CD14-positive monocyte (primary cell): Measurements from ENCODE around the gene ZNF761. TPM values are rescaled to one million over a fixed set of nuclear protein-coding genes. Genes with fewer than 3 reads are reported as not detected.
"Not testable (repeated sequence)": the region's sequence is repeated elsewhere in the genome, so short reads cannot be mapped to it uniquely, and the experiment has no call there.

Experiments used
- DNase-seq, 3 donors: peaks; one replicate each; pipeline ENCODE4 v3.0.0-alpha.2; 2011 to 2022
- H2AFZ ChIP-seq: 2 replicates; pipeline ENCODE4 v1.6.0; 2012; ENCODE audit warnings: mild to moderate bottlenecking, low read depth, low read length, inconsistent platforms; ENCODE audit not compliant: insufficient read depth, poor library complexity, severe bottlenecking
- H3K27ac ChIP-seq, 2 donors: 1 replicate in 1 of 2; 2 replicates in 1 of 2; pipeline ENCODE4 v1.5.1; 2012 to 2013; ENCODE audit warnings: low read length in 2 of 2, control low read depth in 1 of 2, inconsistent platforms in 1 of 2, low read depth in 1 of 2, mild to moderate bottlenecking in 1 of 2
- H3K27me3 ChIP-seq, 2 donors: one replicate each; pipeline versions ENCODE4 v1.6.0 to v1.6.1; 2011 to 2013; ENCODE audit warnings: low read length in 2 of 2; ENCODE audit not compliant: control insufficient read depth in 2 of 2, insufficient read depth in 2 of 2
- H3K36me3 ChIP-seq, 2 donors: replicated peaks in 1 of 2; 1 replicate in 1 of 2; 2 replicates in 1 of 2; pipeline versions ENCODE4 v1.5.1 to v1.6.1; 2012 to 2013; ENCODE audit warnings: low read length in 2 of 2, control low read depth in 1 of 2, inconsistent platforms in 1 of 2, mild to moderate bottlenecking in 1 of 2; ENCODE audit not compliant: insufficient read depth in 2 of 2, control insufficient read depth in 1 of 2
- H3K4me1 ChIP-seq, 2 donors: 1 replicate in 1 of 2; 2 replicates in 1 of 2; pipeline versions ENCODE4 v1.5.1 to v1.6.1; 2012 to 2013; ENCODE audit warnings: low read length in 2 of 2, control low read depth in 1 of 2, inconsistent platforms in 1 of 2, mild to moderate bottlenecking in 1 of 2, moderate library complexity in 1 of 2; ENCODE audit not compliant: insufficient read depth in 2 of 2, control insufficient read depth in 1 of 2
- H3K4me2 ChIP-seq: replicated peaks from 2 replicates; pipeline ENCODE3; 2012; ENCODE audit warnings: low read length, moderate library complexity, mild to moderate bottlenecking; ENCODE audit not compliant: poor library complexity, severe bottlenecking; ENCODE audit errors: extremely low read depth
- H3K4me3 ChIP-seq, 3 experiments: fragments of 200-600 bp in 1 of 3; sonication (generic) in 1 of 3; replicated peaks in 1 of 3; 1 replicate in 2 of 3; 2 replicates in 1 of 3; pipeline ENCODE4 v1.5.1; 2011 to 2013; ENCODE audit warnings: low read length in 3 of 3, mild to moderate bottlenecking in 3 of 3, control low read depth in 2 of 3, low read depth in 2 of 3, inconsistent platforms in 1 of 3, moderate library complexity in 1 of 3
- H3K79me2 ChIP-seq: 2 replicates; pipeline ENCODE4 v1.6.0; 2012; ENCODE audit warnings: mild to moderate bottlenecking, control low read depth, inconsistent platforms, low read length, moderate library complexity; ENCODE audit not compliant: insufficient read depth
- H3K9ac ChIP-seq: 2 replicates; pipeline ENCODE4 v1.6.0; 2017; ENCODE audit warnings: low read length, mild to moderate bottlenecking; ENCODE audit not compliant: insufficient read depth, poor library complexity, severe bottlenecking
- H3K9me3 ChIP-seq, 2 donors: replicated peaks in 1 of 2; 1 replicate in 1 of 2; 2 replicates in 1 of 2; pipeline versions ENCODE4 v1.5.1 to v1.6.1; 2012 to 2013; ENCODE audit warnings: low read length in 2 of 2, control low read depth in 1 of 2; ENCODE audit not compliant: control insufficient read depth in 1 of 2, insufficient read depth in 1 of 2
- H4K20me1 ChIP-seq: 2 replicates; pipeline ENCODE4 v1.6.0; 2012; ENCODE audit warnings: mild to moderate bottlenecking, low read length, control low read depth, moderate library complexity; ENCODE audit not compliant: insufficient read depth
- H3K27ac Mint-ChIP-seq, 7 donors: one replicate each; pipeline ENCODE4 v1.8.0; 2020; ENCODE audit warnings: mild to moderate bottlenecking in 7 of 7, mixed read lengths in 7 of 7, moderate library complexity in 6 of 7, inconsistent platforms in 2 of 7
- H3K27me3 Mint-ChIP-seq, 3 donors: one replicate each; pipeline ENCODE4 v1.8.0; 2021 to 2022; ENCODE audit warnings: low read depth in 3 of 3, mild to moderate bottlenecking in 3 of 3, mixed read lengths in 3 of 3, moderate library complexity in 3 of 3, inconsistent platforms in 1 of 3
- H3K36me3 Mint-ChIP-seq, 2 donors: one replicate each; pipeline ENCODE4 v1.8.0; 2020; ENCODE audit warnings: mixed read lengths in 2 of 2, inconsistent platforms in 1 of 2, mild to moderate bottlenecking in 1 of 2
- H3K4me1 Mint-ChIP-seq: one replicate; pipeline ENCODE4 v1.8.0; 2020; ENCODE audit warnings: mild to moderate bottlenecking, mixed read lengths
- H3K4me3 Mint-ChIP-seq, 2 donors: one replicate each; pipeline ENCODE4 v1.8.0; 2020; ENCODE audit warnings: mild to moderate bottlenecking in 2 of 2, mixed read lengths in 2 of 2, moderate library complexity in 1 of 2
- H3K9me3 Mint-ChIP-seq, 7 donors: one replicate each; pipeline ENCODE4 v1.8.0; 2020 to 2022; ENCODE audit warnings: mixed read lengths in 7 of 7, mild to moderate bottlenecking in 6 of 7, moderate library complexity in 6 of 7, inconsistent platforms in 2 of 7
- WGBS: methylation state at CpG from one replicate; pipeline ENCODE4 v1.1.5; 2013; ENCODE audit warnings: missing lambda C conversion rate; ENCODE audit not compliant: insufficient coverage; 5-methylcytosine and 5-hydroxymethylcytosine counted together
- intact Hi-C, 2 donors: fragments of 100-400 bp; cut with micrococcal nuclease; formaldehyde crosslinking; loops; one replicate each; pipeline versions ENCODE4 v1.15.0 to v1.15.1; 2023
- polyA plus RNA-seq, 3 donors: library from polyadenylated mRNA; depleted of rRNA in 1 of 3; unstranded in 2 of 3; stranded (reverse) in 1 of 3; fragments of 300-500 nt in 2 of 3; fragments of >200 nt in 1 of 3; fragmentation: Illumina TruSeq in 2 of 3; gene quantifications; 1 replicate in 2 of 3; 2 replicates in 1 of 3; pipeline ENCODE4 v1.2.3, GENCODE V29; 2012 to 2021
- TF ChIP-seq, protein P1 (sequence below): fragments of 200-600 bp; IDR thresholded peaks from one replicate; pipeline ENCODE4 v1.8.0; 2022; ENCODE audit warnings: antibody characterized with exemption, mild to moderate bottlenecking

Gene ZNF761
- polyA plus RNA-seq, 3 donors: 3.4 to 6.1 (median 5.6) TPM

- intact Hi-C loops, H3K9ac ChIP-seq: not testable (repeated sequence)
- WGBS: 100% methylated on average over 2 of the region's 5 CpGs
These were observed 15.4 kb downstream of the ZNF761 start for GRCh38 chr19:53447196-53447595.

GRCh38 chr19:53455828-53456227 lies 24.0 kb downstream of the ZNF761 start:
- Histone ChIP-seq H3K27me3 (no peaks in the 10 kb centered on the region), H3K36me3 (peaks cover 40 to 58% of the 10 kb centered on the region in 2 donors), H3K4me3 (no peak overlapping the region), H3K79me2 (no peaks in the 10 kb centered on the region), H3K4me1 (no peaks in the 10 kb centered on the region), H2AFZ (no peak overlapping the region), H4K20me1 (no peaks in the 10 kb centered on the region), H3K4me2 (no peak overlapping the region), H3K9ac (no peak overlapping the region), H3K27ac (no peak overlapping the region), H3K9me3 (peaks cover 73 to 99% of the 10 kb centered on the region in 2 donors)
- Mint-ChIP-seq H3K9me3 (peaks cover 63 to 97% (median 95%) of the 10 kb centered on the region in 7 donors), H3K4me3 (no peak overlapping the region), H3K36me3 (peaks cover 38 to 43% of the 10 kb centered on the region in 2 donors), H3K4me1 (no peaks in the 10 kb centered on the region), H3K27ac (no peak overlapping the region), H3K27me3 (peaks cover 0 to 5% (median 0%) of the 10 kb centered on the region in 3 donors)
- intact Hi-C loops: no loop called here
- TF ChIP-seq, protein P1, sequence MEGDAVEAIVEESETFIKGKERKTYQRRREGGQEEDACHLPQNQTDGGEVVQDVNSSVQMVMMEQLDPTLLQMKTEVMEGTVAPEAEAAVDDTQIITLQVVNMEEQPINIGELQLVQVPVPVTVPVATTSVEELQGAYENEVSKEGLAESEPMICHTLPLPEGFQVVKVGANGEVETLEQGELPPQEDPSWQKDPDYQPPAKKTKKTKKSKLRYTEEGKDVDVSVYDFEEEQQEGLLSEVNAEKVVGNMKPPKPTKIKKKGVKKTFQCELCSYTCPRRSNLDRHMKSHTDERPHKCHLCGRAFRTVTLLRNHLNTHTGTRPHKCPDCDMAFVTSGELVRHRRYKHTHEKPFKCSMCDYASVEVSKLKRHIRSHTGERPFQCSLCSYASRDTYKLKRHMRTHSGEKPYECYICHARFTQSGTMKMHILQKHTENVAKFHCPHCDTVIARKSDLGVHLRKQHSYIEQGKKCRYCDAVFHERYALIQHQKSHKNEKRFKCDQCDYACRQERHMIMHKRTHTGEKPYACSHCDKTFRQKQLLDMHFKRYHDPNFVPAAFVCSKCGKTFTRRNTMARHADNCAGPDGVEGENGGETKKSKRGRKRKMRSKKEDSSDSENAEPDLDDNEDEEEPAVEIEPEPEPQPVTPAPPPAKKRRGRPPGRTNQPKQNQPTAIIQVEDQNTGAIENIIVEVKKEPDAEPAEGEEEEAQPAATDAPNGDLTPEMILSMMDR: no peak
- WGBS: no CpG with 5 or more reads among the region's 9 CpGs
- no peak for DNase-seq

More at GRCh38 chr19:53447196-53447595, 15.4 kb downstream of the ZNF761 start:
- not testable (repeated sequence) for H3K79me2 ChIP-seq, H3K4me1 Mint-ChIP-seq, DNase-seq, H3K27ac ChIP-seq, H3K27me3 Mint-ChIP-seq, H2AFZ ChIP-seq, H3K4me1 ChIP-seq, H3K4me3 Mint-ChIP-seq, H3K27me3 ChIP-seq, H3K4me2 ChIP-seq, H4K20me1 ChIP-seq, H3K4me3 ChIP-seq, H3K27ac Mint-ChIP-seq
- peaks cover 32 to 75% of the 10 kb centered on the region in 2 donors for H3K36me3 ChIP-seq
- peaks cover 83 to 88% of the 10 kb centered on the region in 2 donors for H3K9me3 ChIP-seq
- peaks cover 66 to 96% (median 90%) of the 10 kb centered on the region in 7 donors for H3K9me3 Mint-ChIP-seq
- H3K36me3 Mint-ChIP-seq: peaks cover 65 to 93% of the 10 kb centered on the region in 2 donors

DNA sequence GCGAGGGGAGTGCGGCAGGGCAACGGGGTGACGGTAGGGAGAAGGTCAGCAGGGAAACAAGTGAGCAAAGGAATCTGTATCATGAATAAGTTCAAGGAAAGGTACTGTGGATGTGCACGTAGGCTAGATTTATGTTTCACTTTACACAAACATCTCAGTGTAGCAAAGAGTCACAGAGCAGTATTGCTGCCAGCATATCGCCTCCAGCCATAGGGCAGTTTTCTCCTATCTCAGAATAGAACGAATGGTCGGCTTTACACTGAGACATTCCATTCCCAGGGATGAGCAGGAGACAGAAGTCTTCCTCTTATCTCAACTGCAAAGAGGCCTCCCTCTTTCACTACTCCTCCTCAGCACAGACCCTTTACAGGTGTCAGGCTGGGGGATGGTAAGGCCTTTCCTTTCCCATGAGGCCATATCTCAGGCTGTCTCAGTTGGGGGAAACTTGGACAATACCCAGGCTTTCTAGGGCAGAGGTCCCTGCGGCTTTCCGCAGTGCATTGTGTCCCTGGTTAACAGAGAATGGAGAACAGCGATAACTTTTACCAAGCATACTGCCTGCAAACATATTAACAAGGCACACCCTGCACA lies 28.4 kb downstream of the ZNF761 start:
- H3K27ac Mint-ChIP-seq, H3K4me3 Mint-ChIP-seq, H3K9ac ChIP-seq, H3K4me3 ChIP-seq, H3K4me2 ChIP-seq, H4K20me1 ChIP-seq, H3K4me1 ChIP-seq, H3K36me3 Mint-ChIP-seq, H3K79me2 ChIP-seq, DNase-seq, H3K4me1 Mint-ChIP-seq, H3K27me3 ChIP-seq, H2AFZ ChIP-seq, H3K27ac ChIP-seq: not testable (repeated sequence)
- Mint-ChIP-seq H3K27me3 (peaks cover 5 to 21% (median 19%) of the 10 kb centered on the region in 3 donors), H3K9me3 (peaks cover 61 to 97% (median 93%) of the 10 kb centered on the region in 7 donors)
- intact Hi-C loops: loop anchor here (10.0 kb wide), 1 partner anchor 1165 kb away; the partner anchor contains the start of gene ZNF480 (in 2 of the 2)
- peaks cover 2 to 14% of the 10 kb centered on the region in 2 donors for H3K36me3 ChIP-seq
- peaks cover 77 to 100% of the 10 kb centered on the region in 2 donors for H3K9me3 ChIP-seq
- WGBS: 70% methylated on average over 4 of the region's 11 CpGs
